Prostate gland (tissue), 2 donors: ENCODE results near the gene HDAC4.

Source experiments
- POLR2A ChIP-seq: fragments of 450-650 bp; IDR thresholded peaks from one replicate; pipeline ENCODE4 v1.6.1; 2016; ENCODE audit warnings: antibody characterized with exemption, mild to moderate bottlenecking
- POLR2AphosphoS5 ChIP-seq: sonication (generic); formaldehyde crosslinking; IDR thresholded peaks from one replicate; pipeline ENCODE4 v1.6.1; 2017; ENCODE audit warnings: antibody characterized with exemption
- TF ChIP-seq, protein P1 (sequence below), 4 experiments: fragments of 200-600 bp in 2 of 4; fragments of 450-650 bp in 2 of 4; sonication (generic) in 2 of 4; IDR thresholded peaks; 1 replicate in 3 of 4; 2 replicates in 1 of 4; pipeline ENCODE4 v1.5.1; 2016 to 2019; ENCODE audit warnings: antibody characterized with exemption in 4 of 4, mild to moderate bottlenecking in 2 of 4, moderate library complexity in 2 of 4

DNA sequence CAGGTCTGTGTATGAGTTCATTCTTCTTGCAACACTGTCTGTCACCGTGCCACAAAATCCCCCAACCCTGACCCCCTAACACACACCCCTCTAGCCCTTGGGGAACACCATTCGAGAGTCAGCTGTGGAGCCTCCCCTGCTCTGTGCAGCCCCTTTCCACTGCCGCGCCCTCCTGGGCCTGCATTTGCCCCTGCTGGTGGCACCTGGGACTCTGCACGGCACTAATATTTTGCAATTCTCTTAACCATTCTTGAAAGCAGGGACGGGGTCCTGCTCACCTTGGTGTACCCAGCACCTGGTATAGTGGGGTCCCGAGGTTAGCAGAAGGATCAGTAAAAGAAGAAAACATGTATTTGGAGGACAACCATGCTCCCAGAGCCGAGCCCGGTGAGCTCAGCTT lies 124.0 kb downstream of the HDAC4 start:
- TF ChIP-seq, protein P1, sequence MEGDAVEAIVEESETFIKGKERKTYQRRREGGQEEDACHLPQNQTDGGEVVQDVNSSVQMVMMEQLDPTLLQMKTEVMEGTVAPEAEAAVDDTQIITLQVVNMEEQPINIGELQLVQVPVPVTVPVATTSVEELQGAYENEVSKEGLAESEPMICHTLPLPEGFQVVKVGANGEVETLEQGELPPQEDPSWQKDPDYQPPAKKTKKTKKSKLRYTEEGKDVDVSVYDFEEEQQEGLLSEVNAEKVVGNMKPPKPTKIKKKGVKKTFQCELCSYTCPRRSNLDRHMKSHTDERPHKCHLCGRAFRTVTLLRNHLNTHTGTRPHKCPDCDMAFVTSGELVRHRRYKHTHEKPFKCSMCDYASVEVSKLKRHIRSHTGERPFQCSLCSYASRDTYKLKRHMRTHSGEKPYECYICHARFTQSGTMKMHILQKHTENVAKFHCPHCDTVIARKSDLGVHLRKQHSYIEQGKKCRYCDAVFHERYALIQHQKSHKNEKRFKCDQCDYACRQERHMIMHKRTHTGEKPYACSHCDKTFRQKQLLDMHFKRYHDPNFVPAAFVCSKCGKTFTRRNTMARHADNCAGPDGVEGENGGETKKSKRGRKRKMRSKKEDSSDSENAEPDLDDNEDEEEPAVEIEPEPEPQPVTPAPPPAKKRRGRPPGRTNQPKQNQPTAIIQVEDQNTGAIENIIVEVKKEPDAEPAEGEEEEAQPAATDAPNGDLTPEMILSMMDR (IDR thresholded peaks at IDR 0.05), result no peak
- TF ChIP-seq POLR2AphosphoS5 (no peak), POLR2A (no peak)
